Anterior cingulate cortex (tissue), 58 donors: Measurements from ENCODE around the gene CALHM5.

Experiments
- DNase-seq, 58 donors: peaks; one replicate each; lab custom pipeline; 2025; lab: John Stamatoyannopoulos, UW

CALHM5 gene

DNA sequence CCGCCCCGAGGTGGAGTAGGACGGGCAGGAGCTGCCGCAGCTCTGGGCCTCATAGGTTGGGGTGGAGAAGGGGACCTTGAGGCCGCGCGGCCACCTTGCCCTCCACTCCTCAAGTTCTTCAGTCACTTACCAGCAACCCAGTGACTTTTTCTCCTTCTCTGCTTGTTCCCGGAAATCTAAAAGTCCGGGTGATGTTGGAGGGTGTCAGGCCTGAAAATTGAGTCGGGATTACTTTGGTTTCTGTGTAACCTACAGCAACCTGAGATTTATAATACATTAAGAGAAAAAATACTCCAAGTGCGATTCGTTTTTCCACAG lies 60.2 kb downstream of the CALHM5 start:
- no peak for DNase-seq

DNA sequence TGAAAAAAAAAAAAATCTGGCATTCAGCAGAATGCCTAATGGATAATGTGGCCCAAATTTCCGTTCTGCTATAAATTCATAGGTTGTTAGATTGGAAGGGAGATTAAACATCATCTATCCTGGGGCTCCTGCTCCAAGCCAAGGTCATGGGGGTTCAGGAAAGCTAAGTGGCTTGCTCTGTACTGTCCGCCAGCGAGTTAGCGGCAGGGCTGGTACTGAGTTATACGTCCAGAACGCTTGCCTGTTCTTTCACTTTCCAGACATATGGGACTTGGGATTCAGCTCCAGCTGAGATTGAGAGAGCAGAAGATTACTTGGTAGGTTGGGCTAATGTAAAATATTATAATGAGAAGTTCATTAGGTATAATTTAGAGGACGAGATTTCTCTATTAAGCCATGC lies 60.7 kb downstream of the CALHM5 start:
- peak in 1 of 58 donors; percentile 11 for DNase-seq
